ENCODE data around the gene SSBP2.
"Not testable (repeated sequence)": the region's sequence is repeated elsewhere in the genome, so short reads cannot be mapped to it uniquely, and the experiment has no call there.

The SSBP2 gene

DNA sequence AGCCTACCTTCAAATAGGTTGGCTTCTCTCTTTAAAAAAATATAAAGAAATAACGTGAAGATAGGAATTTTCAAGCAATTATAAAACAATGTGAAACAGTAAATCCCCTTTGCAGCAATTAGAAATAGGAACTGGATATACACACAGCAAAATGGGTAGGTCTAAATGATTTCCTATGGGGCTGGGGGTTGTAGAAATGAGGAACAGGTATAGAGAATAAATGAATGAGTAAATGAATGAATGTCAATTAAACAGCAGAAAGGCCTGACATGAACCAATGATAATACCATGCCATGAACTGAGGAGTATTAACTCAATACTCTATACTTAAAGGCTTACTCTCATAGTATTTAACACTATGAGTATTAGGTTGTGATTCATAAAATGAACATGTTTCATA lies 21.6 kb downstream of the SSBP2 start:
- DNase-seq (ENCODE audit: low read depth), result no peak

DNA sequence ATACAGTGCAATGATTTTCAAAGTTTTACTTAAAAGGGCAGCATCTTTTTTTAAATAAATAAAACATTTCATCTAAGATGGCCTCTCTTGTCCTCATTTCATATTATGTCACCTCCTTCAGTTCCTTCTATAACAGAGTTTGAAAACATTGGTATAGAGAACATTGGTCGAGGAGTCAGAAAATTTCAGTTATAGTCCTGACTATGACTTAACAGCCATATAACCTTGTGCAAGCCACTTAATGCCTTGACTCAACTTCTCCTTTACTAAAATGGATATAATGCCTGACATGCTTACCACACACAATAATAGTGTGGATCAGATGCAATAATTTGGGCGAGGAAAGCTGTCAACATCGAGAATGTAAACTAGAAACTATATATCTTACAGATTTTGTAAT lies 22.6 kb downstream of the SSBP2 start:
- DNase-seq (ENCODE audit: low read depth), result no peak

DNA sequence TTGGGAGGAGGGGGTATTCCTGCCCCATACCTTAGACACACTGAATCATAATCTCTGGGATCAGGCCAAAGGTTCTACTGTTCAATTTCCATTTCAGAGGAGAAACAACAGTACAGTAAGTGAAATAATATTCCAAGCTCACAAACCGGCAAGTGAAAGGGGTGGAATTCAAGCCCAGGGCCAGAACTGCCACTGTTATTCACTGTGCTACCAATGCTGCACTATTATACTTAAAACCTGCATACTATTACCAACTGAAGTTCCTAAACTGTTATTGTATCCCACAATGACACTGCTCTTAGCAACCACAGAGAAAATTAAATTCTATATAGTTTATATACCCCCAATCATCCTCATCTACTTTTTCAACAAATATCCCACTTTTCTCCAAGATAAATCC lies 24.6 kb downstream of the SSBP2 start:
- DNase-seq (ENCODE audit: low read depth), result no peak

DNA sequence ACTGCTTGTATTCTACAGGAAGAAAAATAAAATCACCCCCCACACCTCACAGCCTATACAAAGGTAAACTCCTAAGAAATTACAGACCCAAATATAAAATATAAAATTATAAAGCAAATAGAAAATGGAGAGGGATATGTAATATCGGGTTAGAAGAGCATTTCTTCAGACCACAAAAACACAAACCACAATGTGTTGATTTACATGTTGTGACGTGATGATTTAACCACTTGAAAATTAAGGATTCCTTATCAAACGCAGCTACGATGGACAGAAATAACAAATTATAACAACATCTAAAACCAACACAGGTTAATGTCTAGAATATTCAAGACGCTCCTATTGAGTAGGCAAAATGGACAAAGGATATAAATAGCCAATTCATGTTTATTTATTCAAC lies 26.3 kb downstream of the SSBP2 start:
- DNase-seq (ENCODE audit: low read depth), result no peak

DNA sequence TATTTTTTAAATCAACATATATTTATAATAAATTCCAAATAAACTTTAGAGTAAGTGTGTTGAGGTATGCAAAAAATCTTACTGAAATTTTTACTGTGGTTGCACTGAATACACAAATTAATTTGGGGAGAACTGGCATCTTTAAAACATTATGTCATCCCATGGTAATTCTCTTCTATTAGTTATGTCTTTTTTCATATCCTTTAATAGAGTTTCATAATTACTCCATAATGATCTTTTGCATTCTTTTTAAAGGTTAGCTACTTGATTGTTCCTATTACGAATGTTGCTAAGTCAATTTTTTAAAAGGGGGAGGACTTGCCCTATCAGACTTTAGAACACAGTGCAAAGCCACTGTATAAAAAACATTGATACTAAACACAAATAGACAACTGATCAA lies 26.8 kb downstream of the SSBP2 start:
- DNase-seq (ENCODE audit: low read depth), result no peak

DNA sequence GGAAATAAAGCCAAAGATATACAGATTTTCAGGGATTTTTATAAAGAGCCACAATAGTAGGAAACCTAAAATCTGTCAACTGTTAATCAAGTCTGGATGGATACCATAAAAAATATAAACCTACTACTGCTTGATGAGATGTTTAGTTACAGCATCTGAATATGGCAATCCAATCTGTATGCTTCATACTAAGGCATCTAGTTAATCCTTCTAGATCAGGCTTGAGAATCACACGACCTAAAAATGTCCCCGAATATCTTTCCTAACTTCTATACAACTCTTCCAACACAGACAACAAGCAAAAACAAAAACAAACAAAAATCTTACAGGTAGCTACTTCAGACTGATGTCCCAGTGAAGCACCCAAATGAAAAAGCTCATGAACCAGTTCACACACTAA lies 29.8 kb downstream of the SSBP2 start:
- no peak for DNase-seq (ENCODE audit: low read depth)

DNA sequence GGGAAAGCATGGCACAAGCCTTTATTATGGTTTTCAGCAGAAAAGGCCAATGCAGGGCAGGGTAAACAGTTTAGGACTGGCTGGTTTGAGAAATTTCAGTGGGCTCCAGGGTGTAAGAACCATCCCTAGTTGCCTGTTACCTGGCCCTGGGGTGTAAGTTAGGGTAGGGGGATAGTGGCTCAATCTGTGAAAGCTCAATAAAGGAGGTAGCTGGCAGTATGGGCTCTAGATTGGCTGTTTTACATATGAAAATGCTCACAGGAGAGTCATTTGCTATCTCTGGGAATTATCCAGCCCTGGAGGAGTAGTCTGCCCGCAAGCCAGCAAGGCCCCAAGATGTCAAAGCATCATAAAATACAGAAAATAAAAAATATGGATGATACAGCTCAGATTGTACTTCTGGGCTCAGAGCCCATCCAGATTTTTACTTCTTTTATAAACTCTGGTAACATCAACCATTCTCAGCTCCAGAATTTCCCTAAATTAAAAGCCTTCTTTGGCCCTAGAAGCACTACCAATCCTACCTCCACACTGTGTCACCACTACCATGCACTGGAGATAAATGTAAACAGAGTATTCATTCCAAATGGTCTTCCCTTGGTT lies 31.1 kb downstream of the SSBP2 start:
- no peak for DNase-seq (ENCODE audit: low read depth)

DNA sequence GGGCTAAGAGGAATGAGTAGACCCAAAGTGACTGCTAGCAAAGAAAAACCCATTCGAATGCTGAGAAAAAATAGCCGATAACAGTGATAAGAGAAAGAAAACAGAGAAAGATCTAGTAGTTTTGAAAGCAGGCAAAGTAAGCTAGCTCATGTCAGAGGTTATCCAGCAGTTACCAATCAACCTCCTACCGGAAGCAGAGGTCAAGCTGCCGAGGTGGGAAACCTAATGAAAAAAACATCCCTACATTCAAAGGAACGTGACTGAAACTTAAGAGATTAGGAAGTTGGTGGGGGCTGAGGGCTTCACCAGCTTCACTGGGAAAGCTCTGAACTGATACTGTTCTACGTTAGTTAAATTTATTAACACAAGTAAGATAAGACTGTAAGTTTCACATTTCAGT lies 32.6 kb downstream of the SSBP2 start:
- no peak for DNase-seq (ENCODE audit: low read depth)

DNA sequence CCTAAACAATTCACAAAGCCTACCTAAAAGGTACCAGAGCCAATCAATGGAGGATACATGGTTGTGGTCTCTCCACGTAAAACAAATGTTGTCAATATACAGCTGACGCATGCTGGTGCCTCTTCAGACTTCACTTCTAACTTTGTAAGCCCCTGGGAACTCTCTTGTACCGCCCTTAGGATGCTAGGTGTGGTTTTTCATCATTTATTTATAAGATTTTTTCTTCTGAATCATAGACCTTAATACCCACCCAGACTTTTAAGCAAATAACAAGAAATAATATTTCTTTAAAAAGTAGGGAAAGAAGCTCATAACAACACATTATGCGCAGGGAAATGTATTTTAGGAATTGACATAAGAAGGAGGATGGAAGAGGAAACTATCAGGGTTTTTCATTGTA lies 33.0 kb downstream of the SSBP2 start:
- no peak for DNase-seq (ENCODE audit: low read depth)

DNA sequence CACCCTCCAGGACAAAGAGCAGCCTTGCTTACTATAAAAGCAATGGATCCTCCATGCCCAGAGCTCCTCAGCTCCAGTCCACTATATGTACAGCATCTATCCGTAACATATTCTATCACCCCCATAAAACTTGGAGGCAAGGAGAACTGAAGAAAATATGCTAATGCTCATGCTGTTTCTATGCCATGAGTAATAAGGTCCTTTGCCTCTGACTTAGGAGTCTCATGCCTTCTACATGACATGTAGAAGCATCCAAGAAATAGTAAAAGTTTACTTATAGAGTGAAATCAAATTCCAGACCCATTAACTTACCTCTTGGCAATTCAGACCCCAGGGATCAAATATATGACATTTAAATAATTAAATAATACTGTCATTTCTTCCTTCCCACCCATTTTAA lies 33.7 kb downstream of the SSBP2 start:
- no peak for DNase-seq (ENCODE audit: low read depth)

DNA sequence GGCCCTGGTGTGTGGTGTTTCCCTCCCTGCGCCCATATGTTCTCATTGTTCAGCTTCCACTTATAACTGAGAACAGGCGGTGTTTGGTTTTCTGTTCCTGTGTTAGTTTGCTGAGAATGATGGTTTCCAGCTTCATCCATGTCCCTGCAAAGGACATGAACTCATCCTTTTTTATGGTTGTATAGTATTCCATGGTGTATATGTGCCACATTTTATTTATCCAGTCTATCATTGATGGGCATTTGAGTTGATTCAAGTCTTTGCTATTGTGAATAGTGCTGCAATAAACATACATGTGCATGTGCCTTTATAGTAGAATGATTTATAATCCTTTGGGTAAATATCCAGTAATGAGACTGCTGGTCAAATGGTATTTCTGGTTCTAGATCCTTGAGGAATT lies 36.8 kb downstream of the SSBP2 start:
- DNase-seq (ENCODE audit: low read depth), result not testable (repeated sequence)

DNA sequence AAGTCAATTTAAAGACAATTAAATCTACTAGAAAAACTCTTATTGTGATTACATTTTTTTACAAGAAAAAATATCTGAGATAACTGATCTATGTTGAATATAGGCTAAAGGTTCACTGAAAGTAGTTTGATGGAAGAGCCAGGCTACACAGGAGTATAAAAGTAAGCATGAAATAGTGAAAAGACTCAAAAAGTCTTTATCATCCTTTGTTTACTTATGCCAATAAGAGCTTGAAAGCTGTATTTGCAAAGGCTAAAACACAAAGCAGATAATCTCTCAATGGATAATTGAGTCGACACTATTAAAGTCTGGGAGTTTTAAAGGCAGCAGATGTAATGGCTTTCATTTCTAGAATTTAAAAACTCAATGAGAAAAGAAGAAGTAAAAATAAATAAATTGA lies 42.0 kb downstream of the SSBP2 start:
- DNase-seq (ENCODE audit: low read depth), result no peak

DNA sequence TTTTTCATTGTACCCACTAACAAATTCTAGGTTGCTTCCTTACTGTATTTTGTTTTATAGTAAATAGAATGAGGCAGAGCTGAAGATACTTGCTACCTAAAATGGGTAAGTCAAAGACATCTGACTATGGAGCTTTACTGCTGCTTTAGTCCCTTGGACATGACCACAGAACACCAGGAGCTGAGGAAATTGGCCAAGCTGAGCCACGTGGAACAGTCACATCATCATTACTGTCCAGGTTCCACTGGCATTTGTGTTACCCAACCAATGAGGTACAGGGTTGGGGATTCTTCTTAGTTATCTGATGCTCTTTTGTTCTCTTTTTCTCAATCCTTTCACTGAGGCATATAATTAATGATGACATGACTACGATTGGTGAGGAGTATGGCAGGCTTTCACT lies 47.1 kb downstream of the SSBP2 start:
- DNase-seq (ENCODE audit: low read depth), result no peak

DNA sequence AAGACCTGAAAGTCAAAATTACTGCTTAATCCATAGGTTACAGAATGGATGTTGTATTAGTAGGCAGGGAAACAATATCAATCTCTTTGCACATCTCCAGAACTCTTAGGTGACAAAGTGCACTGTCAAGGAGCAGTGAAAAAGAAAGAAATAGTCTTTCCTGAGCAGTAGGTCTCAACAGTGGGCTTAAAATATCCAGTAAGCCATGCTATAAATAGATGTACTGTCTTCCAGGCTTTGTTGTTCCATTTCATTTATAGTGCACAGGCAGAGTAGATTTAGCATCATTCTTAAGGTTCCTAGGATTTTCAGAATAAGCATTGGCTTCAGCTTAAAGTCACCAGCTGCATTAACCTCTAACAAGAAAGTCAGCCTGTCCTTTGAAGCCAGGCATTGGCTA lies 50.7 kb downstream of the SSBP2 start:
- DNase-seq (ENCODE audit: low read depth), result no peak

DNA sequence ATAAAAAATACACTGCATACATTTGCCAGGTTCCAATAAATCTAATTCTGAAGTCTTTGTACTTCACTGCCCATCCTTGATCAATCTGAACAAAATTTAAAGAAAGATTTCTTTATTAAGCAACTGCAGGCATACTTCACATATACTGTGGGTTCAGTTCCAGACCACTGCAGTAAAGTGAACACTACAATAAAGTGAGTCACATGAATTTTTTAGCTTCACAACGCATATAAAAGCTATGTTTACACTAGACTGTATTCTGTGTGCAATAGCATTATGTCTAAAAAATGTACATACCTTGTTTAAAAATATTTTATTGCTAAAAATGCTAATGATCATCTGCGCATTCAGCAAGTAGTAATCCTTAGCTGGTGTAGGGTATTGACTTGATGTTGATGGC lies 52.1 kb downstream of the SSBP2 start:
- no peak for DNase-seq (ENCODE audit: low read depth)

DNA sequence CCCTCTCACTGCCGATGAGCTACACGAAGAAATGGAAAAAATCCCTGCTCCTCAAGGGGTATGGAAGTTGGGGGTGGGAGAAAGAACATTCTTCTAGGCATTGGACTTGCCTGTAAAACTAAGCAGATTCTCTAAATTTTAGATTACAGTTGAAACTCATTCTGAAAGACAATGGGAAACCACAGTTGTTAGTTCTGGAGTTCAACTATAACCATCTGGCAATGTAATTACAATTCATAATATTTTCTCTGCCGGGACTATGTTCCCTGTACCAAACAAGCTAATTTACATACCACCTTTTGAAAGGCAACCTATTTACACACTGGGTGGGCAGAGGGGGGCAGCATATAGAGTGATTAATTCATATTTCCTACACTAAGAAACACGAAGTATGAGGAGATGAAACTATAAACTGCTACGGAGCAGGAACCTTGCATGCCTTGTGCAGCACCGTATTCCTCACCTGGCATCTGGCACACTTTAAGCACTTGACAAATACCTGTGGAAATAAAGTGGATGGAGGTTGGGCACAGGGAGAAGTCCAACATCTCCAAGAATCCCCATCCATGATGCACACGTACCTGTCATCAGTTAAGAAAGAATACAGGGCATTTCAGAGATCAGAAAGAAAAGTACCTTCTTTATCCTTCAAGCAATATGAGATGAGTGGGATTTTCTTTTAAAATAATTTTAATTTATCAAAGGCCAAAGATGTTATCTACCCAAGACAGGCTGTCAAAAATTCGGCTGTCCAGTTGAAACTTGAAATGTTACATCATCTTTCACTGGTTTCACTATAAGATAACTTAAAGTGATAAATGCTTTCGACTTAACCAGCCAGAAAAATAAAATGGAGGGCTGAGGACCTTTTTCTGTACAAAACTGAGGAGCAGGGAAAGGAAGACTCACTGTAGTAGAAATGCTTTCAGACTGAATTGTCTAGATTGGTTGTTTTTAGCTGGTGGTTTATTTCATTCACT lies 54.2 kb downstream of the SSBP2 start:
- DNase-seq (ENCODE audit: low read depth), result no peak

DNA sequence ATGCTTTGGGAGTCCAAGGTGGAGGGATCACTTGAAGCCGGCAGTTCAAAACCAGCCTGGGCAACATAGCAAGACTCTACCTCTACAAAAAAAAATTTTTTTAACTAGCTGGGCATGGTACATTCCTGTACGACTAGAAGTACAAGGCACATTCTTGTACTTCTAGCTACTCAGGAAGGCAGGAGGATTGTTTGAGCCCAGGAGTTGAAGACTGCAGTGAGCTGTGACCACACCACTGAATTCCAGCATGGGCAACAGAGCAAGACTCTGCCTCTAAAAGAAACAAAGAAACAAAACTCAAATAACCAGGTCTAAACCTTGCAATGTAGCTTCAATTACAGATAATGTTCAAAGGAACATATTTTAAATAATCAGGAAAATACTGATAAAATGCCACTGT lies 56.2 kb downstream of the SSBP2 start:
- DNase-seq (ENCODE audit: low read depth), result no peak

DNA sequence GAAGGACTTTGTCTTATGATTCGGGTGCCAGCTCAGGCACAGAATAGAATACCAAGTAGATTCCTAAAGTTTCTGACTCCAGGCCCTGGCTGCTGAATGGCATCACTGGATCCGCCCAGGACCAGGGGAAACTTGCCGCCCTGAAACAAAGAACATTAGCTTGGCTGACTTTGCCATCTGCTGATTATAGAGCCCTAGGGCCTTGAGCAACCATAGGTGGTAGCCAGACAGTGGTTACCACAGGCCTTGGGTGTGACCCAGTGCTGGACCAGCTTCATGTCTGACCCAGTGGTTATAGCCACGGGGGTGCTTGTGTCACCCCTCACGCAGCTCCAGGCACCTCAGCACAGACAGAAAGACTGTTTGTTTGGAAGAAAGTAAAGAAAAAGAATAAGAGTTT lies 62.7 kb downstream of the SSBP2 start:
- DNase-seq (ENCODE audit: low read depth), result no peak

DNA sequence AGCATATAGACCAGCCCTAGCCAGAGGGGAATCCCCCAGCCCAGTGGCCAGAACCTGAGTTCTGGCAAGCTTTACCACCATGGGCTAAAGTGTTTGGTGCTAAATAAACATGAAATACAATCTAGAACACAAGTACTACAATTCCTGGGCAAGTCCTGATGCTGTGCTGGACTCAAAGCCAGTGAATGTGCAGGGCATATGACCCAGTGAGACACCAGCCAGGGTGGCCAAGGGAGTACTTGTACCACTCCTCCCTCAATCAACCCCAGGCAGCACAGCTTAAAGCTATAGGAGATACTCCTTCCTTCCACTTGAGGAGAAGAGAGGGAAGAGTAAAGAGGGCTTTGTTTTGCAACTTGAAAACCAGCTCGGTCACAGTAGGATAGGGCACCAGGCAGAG lies 63.6 kb downstream of the SSBP2 start:
- no peak for DNase-seq (ENCODE audit: low read depth)

DNA sequence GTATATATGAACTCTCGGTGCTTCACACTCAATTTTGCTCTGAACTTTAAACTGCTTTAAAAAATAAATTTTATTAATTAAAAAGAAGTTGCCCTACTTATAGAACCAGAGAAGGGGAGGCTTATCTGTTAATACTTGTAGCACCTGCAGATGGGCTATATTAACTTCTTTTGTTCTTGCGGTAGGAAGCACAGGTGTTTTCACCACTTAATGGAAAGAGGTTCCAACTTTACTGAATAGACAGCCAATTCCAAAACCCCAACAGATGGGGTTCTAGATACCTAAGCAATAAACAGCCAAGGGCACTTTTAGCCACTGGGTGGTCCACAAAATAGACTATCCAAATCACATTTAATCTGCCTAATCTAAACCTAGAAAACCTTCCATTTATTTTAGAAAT lies 65.4 kb downstream of the SSBP2 start:
- no peak for DNase-seq (ENCODE audit: low read depth)

DNA sequence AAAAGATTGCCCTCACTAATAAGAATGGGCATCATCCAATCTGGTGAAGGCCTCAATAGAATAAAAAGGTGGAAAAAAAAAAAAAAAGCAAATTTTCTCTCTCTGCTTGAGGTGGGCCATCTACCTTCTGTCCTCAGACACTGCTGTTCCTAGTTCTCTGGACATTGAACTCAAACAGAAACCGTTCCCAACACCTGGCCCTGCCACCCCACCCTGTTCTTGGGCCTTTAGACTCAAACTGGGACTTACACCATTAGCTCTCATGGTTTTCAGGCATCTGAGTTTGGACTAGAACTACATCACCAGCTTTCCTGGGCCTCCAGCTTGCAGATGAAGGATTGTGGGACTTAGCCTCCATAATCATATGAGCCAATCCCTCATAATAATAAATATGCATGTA lies 71.0 kb downstream of the SSBP2 start:
- no peak for DNase-seq (ENCODE audit: low read depth)

DNA sequence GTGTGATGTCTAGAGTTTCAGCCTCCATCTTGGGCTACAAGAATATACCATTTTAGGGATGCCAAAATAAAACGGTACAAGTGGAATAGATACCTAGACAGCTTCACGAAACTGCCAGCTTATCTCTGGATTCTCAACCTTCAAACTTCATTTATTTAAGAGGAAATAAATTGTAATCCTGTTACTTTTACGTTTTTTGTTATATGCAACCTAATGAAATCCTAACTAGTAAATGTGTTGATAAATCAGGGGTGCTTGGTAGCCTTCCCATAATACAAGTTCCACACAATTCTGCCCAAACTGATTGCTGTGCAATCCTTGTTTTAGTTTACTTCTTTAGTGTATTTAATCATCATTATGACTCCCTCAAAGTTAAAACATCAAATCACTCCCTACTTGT lies 75.5 kb downstream of the SSBP2 start:
- no peak for DNase-seq (ENCODE audit: low read depth)

DNA sequence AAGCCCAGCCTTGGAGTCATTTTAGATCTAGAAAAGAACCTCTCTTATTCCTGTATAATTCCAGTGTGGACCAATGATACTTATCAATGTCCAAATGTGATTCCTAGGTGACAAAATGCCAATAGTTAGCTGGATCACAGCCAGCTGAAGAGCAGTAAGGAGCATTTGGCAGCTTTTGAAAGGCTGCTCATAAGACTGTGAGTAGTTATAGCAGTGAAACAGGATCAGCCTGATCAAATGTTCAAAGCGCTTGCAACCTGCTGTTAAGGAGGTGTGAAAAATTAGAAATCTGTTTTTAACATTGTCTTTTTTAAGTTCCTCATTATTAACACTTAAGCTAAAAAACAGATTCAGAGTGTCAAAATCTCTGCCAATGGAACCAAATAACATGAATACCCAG lies 85.1 kb downstream of the SSBP2 start:
- DNase-seq (ENCODE audit: low read depth), result no peak

DNA sequence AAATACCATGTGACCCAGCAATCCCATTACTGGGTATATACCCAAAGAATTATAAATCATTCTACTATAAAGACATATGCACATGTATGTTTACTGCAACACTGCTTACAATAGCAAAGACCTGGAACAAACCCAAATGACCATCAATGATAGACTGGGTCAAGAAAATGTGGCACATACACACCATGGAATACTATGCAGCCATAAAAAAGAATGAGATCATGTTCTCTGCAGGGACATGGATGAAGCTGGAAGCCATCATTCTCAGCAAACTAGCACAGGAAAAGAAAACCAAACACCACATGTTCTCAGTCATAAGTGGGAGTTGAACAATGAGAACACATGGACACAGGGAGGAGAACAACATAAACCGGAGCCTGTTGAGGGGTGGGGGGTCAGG lies 90.3 kb downstream of the SSBP2 start:
- not testable (repeated sequence) for DNase-seq (ENCODE audit: low read depth)
